HL-60/S4 treated with retinoic acid at 250 ng/mL for 4 days and 3 days (cell line): ENCODE measurements around the gene LHX5.

Experiments used
- in situ Hi-C: fragments of 300-500 bp; cut with MboI; formaldehyde crosslinking; loops from 2 replicates; pipeline ENCODE4 v1.7.0; 2022; ENCODE audit warnings: low sequenced_read_pairs

Gene LHX5

GRCh38 chr12:113466454-113467141 lies 5.1 kb downstream of the LHX5 start:
- in situ Hi-C loops = no loop called here

GRCh38 chr12:113465808-113466453 lies 5.7 kb downstream of the LHX5 start:
- in situ Hi-C loops = no loop called here

- in situ Hi-C loops = no loop called here
Observed at GRCh38 chr12:113464852-113465719, 6.6 kb downstream of the LHX5 start.

DNA sequence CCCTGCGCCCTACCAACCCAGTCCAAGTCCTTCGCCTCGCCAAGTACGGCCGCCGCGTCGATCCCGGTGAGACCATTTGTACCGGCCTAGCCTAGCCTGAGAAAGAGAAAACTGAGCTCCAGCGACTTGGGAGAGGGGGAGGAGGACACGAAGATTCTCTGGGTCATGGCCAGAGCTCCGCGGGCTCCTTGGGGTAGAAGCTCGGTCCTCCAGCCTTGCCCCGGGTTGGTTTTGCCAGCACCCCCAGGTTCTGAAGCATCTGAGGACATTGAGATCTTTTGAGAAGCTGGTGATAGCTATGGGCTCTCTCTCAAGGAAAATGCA lies 7.3 kb downstream of the LHX5 start:
- in situ Hi-C loops = no loop called here

GRCh38 chr12:113463746-113464451 lies 7.8 kb downstream of the LHX5 start:
- in situ Hi-C loops = no loop called here

DNA sequence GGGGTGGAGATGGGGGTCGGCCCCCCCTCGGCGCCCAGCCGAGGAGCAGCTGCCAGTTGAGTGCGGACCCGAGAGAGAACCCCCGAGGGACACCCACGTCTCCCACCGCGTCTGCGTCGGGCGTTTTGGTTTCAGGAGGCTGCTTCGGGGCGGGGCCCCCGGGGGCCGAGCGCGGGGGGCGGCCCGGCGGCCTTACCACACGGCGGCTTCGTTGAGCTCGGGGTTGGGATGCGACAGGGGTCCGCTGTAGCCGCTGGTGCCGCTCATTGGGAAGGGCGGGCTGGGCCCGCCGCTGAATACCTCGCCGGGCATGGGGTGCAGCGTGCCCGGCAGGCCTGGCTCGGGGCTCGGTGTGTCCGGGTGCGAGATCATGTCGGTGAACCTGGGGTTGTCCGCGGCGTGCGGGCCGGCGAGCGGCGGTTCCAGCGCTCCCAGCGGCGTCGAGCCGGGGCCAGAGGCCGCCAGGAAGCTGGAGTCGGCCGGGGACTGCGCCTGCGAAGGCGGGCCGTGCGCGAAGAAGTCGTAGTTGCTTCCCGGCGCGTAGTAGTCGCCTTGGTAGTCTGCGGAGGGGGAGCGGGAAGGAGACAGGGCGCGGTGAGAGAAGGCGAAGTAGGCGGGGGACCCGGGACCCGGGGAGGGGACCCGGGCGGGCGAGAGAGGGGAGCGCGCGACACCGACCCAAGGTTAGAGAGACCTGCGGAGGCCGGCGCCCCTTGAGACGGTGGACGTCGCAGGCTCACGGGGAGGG lies 8.5 kb downstream of the LHX5 start:
- in situ Hi-C loops = no loop called here

GRCh38 chr12:113462117-113462774 lies 9.4 kb downstream of the LHX5 start:
- in situ Hi-C loops = no loop called here

DNA sequence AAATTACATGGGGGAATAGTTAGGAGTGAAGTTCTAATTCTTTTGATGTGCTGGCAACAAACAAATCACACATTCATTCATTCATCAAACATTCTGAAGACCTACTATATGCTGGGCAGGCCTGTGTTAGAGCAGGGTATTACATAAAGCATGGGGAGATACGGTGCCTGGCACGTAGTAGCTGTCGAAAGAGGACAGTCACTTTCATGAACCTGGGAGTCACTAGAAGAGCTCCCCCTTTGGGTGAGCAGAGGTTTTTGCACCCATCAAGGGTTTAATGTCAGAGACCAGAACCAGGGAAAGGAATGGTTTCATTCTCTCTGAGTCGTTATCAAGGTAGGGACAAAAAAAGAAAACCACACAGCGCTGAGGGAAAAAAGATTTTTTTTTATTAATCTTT lies 10.0 kb downstream of the LHX5 start:
- in situ Hi-C loops = no loop called here

DNA sequence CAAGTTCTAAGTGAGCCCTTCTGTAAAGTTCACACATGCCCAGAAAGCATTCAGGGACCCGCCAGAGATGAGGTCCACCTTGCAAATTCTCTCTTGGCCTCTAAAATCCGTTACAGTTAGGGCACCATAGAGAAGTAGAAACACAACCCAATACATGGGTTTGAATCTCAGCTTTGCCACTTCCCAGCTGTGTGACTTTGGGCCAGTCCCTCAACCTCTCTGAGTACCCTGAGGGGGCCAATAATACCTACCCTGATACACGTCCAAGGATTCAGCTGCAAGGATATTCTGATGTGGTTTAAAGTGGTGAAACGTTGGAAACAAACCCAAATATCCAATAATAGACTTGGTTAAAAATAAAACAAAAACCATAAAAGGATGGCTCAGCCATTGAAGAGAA lies 11.7 kb downstream of the LHX5 start:
- in situ Hi-C loops = no loop called here

DNA sequence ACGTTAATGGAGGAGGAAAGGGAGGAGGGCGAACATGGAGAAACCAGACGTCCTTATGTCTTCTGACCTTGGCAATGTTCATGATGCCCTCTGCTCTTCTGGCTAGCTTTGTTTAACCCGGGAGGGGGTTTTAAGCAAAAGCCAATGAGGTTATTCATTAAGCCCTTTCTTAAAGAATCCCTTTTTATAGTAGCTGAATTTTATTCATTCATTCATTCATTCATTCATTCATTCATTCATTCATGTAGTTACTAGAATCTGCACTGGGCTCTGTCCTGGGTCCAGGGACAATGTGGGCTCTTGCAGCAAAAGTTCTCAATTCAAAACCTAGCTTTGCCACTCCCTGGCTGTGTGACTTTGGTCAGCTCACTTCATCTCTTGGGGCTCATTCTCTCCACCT lies 14.0 kb downstream of the LHX5 start:
- in situ Hi-C loops = no loop called here

DNA sequence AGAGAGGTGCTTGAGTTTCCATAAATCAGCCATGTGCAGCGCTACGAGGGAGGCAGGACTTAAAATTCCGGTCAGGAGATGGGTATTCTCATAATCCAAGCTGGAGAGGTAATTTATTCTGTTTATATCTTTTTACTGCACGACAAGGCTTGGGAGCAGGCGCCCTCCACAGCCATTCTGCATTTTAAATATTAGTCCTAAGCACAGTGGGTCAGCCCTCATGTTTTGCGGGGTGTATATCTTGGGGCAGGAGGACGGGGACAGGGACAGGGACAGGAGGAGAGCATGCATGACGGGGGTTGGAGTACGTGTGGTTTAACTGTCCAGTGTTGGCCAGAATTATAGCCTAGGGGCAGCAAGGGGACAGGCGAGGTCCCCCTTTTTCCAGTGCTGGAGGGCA lies 14.5 kb downstream of the LHX5 start:
- in situ Hi-C loops = no loop called here

GRCh38 chr12:113456761-113457160 lies 14.9 kb downstream of the LHX5 start:
- in situ Hi-C loops = no loop called here

- in situ Hi-C loops = no loop called here
Observed at GRCh38 chr12:113456199-113456598, 15.5 kb downstream of the LHX5 start.

GRCh38 chr12:113453330-113453729 lies 18.3 kb downstream of the LHX5 start:
- in situ Hi-C loops = no loop called here

DNA sequence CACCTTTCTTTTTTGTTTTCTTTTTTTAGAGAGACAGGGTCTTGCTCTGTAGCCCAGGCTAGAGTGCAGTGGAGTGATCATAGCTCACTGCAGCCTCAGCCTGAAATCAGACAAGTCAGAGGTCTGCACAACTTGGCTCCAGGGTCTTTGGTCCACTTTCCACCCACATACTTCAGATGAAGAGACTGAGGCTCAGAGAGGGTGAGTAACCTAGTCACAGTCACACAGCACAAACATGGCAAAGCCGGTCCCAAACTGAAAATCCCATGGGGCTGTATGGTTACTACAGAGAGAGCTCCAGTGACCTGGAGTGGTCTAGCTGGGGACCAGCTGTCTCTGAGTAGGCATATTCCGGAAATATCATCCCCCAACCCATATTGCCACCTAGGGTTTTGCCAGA lies 19.2 kb downstream of the LHX5 start:
- in situ Hi-C loops = no loop called here

GRCh38 chr12:113449839-113450238 lies 21.8 kb downstream of the LHX5 start:
- in situ Hi-C loops = loop anchor here (10.0 kb wide), 1 partner anchor 465 kb away; no protein-coding TSS in a partner anchor

- in situ Hi-C loops = loop anchor here (10.0 kb wide), 1 partner anchor 466 kb away; no protein-coding TSS in a partner anchor
Observed at GRCh38 chr12:113449299-113449698, 22.4 kb downstream of the LHX5 start.

DNA sequence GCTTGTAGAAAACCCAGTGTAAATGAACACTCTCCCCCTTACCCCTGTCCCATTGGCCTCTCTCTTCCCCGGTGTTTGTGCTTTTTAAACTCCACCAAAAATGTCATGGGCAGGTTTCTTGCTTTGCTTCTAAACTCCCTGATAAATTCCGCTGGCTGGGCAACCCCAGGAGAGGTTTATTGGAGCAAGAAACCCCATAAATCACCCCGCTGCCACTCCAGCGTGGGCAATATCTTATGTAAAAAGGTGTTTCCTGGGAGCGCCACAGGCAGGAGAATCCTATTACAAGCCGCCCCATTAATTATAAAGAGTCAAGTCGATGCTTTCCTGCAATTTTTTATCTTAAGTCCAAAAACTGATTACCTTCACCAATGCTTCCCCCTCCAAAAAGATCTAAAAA lies 22.8 kb downstream of the LHX5 start:
- in situ Hi-C loops = loop anchor here (10.0 kb wide), 1 partner anchor 466 kb away; no protein-coding TSS in a partner anchor

GRCh38 chr12:113445544-113446171 lies 26.0 kb downstream of the LHX5 start:
- in situ Hi-C loops = loop anchor here (10.0 kb wide), 1 partner anchor 469 kb away; no protein-coding TSS in a partner anchor
